SK-N-SH treated with all-trans-retinoic acid at 6 μM for 48 hours (cell line): ENCODE measurements around the gene MRM3.

Source experiments
- CSDC2 ChIP-seq: fragments of 250-450 bp; sonication (Bioruptor Pico); IDR thresholded peaks from 2 replicates; pipeline ENCODE4 v1.5.0; 2020; ENCODE audit warnings: mild to moderate bottlenecking, moderate library complexity
- PATZ1 ChIP-seq: fragments of 250-450 bp; sonication (Bioruptor Pico); IDR thresholded peaks from 2 replicates; pipeline ENCODE4 v1.8.0; 2020; ENCODE audit warnings: mild to moderate bottlenecking, moderate library complexity, borderline replicate concordance
- RARB ChIP-seq: fragments of 250-450 bp; sonication (Bioruptor Pico); IDR thresholded peaks from 2 replicates; pipeline ENCODE4 v1.8.0; 2021; ENCODE audit warnings: mild to moderate bottlenecking, moderate library complexity
- SNAI2 ChIP-seq: fragments of 250-450 bp; sonication (Bioruptor Pico); IDR thresholded peaks from 2 replicates; pipeline ENCODE4 v1.5.0; 2020; ENCODE audit warnings: mild to moderate bottlenecking, moderate library complexity
- TCF4 ChIP-seq: fragments of 250-450 bp; sonication (Bioruptor Pico); IDR thresholded peaks from 2 replicates; pipeline ENCODE4 v1.8.0; 2021; ENCODE audit warnings: mild to moderate bottlenecking, moderate library complexity, borderline replicate concordance
- TOX ChIP-seq: fragments of 250-450 bp; sonication (Bioruptor Pico); IDR thresholded peaks from 2 replicates; pipeline ENCODE4 v1.8.0; 2021; ENCODE audit warnings: mild to moderate bottlenecking, moderate library complexity, borderline replicate concordance
- ZC3H10 ChIP-seq: fragments of 250-450 bp; sonication (Bioruptor Pico); IDR thresholded peaks from 2 replicates; pipeline ENCODE4 v1.5.1; 2021; ENCODE audit warnings: mild to moderate bottlenecking, moderate library complexity
- ZFP3 ChIP-seq: fragments of 250-450 bp; sonication (Bioruptor Pico); IDR thresholded peaks from 2 replicates; pipeline ENCODE4 v1.5.0; 2020; ENCODE audit warnings: mild to moderate bottlenecking, moderate library complexity
- ZNF8 ChIP-seq: fragments of 450-650 bp; formaldehyde crosslinking; IDR thresholded peaks from 2 replicates; pipeline ENCODE4 v1.5.0; 2020; ENCODE audit warnings: mild to moderate bottlenecking, moderate library complexity
- TF ChIP-seq, protein P1 (sequence below): fragments of 250-450 bp; sonication (Bioruptor Pico); IDR thresholded peaks from 2 replicates; pipeline ENCODE4 v1.8.0; 2021; ENCODE audit warnings: low read depth, mild to moderate bottlenecking, moderate library complexity, borderline replicate concordance

DNA sequence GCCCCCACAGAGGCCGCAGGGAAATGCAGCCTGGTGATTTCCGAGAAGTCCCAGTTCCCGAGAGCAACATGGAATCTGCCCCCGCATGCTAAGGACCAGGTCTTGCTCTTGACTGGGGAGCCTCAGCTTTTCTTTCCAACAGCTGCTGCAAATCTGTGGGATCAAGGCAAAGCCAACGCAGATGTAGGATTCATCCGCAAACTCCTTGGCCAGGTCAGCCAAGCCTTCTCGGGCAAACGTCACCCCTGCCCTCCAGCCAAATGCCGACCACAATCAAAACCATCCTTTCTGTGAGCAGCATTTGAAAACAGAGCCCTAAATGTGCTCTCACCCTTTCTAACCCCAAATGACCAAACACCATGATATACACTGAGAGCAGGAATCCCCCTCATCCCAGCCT lies 54.0 kb downstream of the MRM3 start:
- TF ChIP-seq ZFP3 (CRISPR knock-in tag): no peak
- TF ChIP-seq ZNF8: no peak
- no peak for TF ChIP-seq ZC3H10
- TF ChIP-seq TOX (CRISPR knock-in tag): no peak
- no peak for TF ChIP-seq RARB (CRISPR knock-in tag)
- TF ChIP-seq CSDC2 (CRISPR knock-in tag): no peak
- TF ChIP-seq PATZ1 (CRISPR knock-in tag): no peak
- no peak for TF ChIP-seq TCF4 (CRISPR knock-in tag)
- TF ChIP-seq, protein P1, sequence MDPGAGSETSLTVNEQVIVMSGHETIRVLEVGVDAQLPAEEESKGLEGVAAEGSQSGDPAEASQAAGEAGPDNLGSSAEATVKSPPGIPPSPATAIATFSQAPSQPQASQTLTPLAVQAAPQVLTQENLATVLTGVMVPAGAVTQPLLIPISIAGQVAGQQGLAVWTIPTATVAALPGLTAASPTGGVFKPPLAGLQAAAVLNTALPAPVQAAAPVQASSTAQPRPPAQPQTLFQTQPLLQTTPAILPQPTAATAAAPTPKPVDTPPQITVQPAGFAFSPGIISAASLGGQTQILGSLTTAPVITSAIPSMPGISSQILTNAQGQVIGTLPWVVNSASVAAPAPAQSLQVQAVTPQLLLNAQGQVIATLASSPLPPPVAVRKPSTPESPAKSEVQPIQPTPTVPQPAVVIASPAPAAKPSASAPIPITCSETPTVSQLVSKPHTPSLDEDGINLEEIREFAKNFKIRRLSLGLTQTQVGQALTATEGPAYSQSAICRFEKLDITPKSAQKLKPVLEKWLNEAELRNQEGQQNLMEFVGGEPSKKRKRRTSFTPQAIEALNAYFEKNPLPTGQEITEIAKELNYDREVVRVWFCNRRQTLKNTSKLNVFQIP (CRISPR knock-in tag): no peak
- TF ChIP-seq SNAI2 (CRISPR knock-in tag): no peak
